CD14-positive monocyte (primary cell): Measurements from ENCODE around the gene CABLES2. TPM values are rescaled to one million over a fixed set of nuclear protein-coding genes. Genes with fewer than 3 reads are reported as not detected.

Experiments used
- DNase-seq, 3 donors: peaks; one replicate each; pipeline ENCODE4 v3.0.0-alpha.2; 2011 to 2022
- H2AFZ ChIP-seq: 2 replicates; pipeline ENCODE4 v1.6.0; 2012; ENCODE audit warnings: mild to moderate bottlenecking, low read depth, low read length, inconsistent platforms; ENCODE audit not compliant: insufficient read depth, poor library complexity, severe bottlenecking
- H3K27ac ChIP-seq, 2 donors: 1 replicate in 1 of 2; 2 replicates in 1 of 2; pipeline ENCODE4 v1.5.1; 2012 to 2013; ENCODE audit warnings: low read length in 2 of 2, control low read depth in 1 of 2, inconsistent platforms in 1 of 2, low read depth in 1 of 2, mild to moderate bottlenecking in 1 of 2
- H3K27me3 ChIP-seq, 2 donors: one replicate each; pipeline versions ENCODE4 v1.6.0 to v1.6.1; 2011 to 2013; ENCODE audit warnings: low read length in 2 of 2; ENCODE audit not compliant: control insufficient read depth in 2 of 2, insufficient read depth in 2 of 2
- H3K36me3 ChIP-seq, 2 donors: replicated peaks in 1 of 2; 1 replicate in 1 of 2; 2 replicates in 1 of 2; pipeline versions ENCODE4 v1.5.1 to v1.6.1; 2012 to 2013; ENCODE audit warnings: low read length in 2 of 2, control low read depth in 1 of 2, inconsistent platforms in 1 of 2, mild to moderate bottlenecking in 1 of 2; ENCODE audit not compliant: insufficient read depth in 2 of 2, control insufficient read depth in 1 of 2
- H3K4me1 ChIP-seq, 2 donors: 1 replicate in 1 of 2; 2 replicates in 1 of 2; pipeline versions ENCODE4 v1.5.1 to v1.6.1; 2012 to 2013; ENCODE audit warnings: low read length in 2 of 2, control low read depth in 1 of 2, inconsistent platforms in 1 of 2, mild to moderate bottlenecking in 1 of 2, moderate library complexity in 1 of 2; ENCODE audit not compliant: insufficient read depth in 2 of 2, control insufficient read depth in 1 of 2
- H3K4me2 ChIP-seq: replicated peaks from 2 replicates; pipeline ENCODE3; 2012; ENCODE audit warnings: low read length, moderate library complexity, mild to moderate bottlenecking; ENCODE audit not compliant: poor library complexity, severe bottlenecking; ENCODE audit errors: extremely low read depth
- H3K4me3 ChIP-seq, 3 experiments: fragments of 200-600 bp in 1 of 3; sonication (generic) in 1 of 3; replicated peaks in 1 of 3; 1 replicate in 2 of 3; 2 replicates in 1 of 3; pipeline ENCODE4 v1.5.1; 2011 to 2013; ENCODE audit warnings: low read length in 3 of 3, mild to moderate bottlenecking in 3 of 3, control low read depth in 2 of 3, low read depth in 2 of 3, inconsistent platforms in 1 of 3, moderate library complexity in 1 of 3
- H3K79me2 ChIP-seq: 2 replicates; pipeline ENCODE4 v1.6.0; 2012; ENCODE audit warnings: mild to moderate bottlenecking, control low read depth, inconsistent platforms, low read length, moderate library complexity; ENCODE audit not compliant: insufficient read depth
- H3K9ac ChIP-seq: 2 replicates; pipeline ENCODE4 v1.6.0; 2017; ENCODE audit warnings: low read length, mild to moderate bottlenecking; ENCODE audit not compliant: insufficient read depth, poor library complexity, severe bottlenecking
- H3K9me3 ChIP-seq, 2 donors: replicated peaks in 1 of 2; 1 replicate in 1 of 2; 2 replicates in 1 of 2; pipeline versions ENCODE4 v1.5.1 to v1.6.1; 2012 to 2013; ENCODE audit warnings: low read length in 2 of 2, control low read depth in 1 of 2; ENCODE audit not compliant: control insufficient read depth in 1 of 2, insufficient read depth in 1 of 2
- H4K20me1 ChIP-seq: 2 replicates; pipeline ENCODE4 v1.6.0; 2012; ENCODE audit warnings: mild to moderate bottlenecking, low read length, control low read depth, moderate library complexity; ENCODE audit not compliant: insufficient read depth
- H3K27ac Mint-ChIP-seq, 7 donors: one replicate each; pipeline ENCODE4 v1.8.0; 2020; ENCODE audit warnings: mild to moderate bottlenecking in 7 of 7, mixed read lengths in 7 of 7, moderate library complexity in 6 of 7, inconsistent platforms in 2 of 7
- H3K27me3 Mint-ChIP-seq, 3 donors: one replicate each; pipeline ENCODE4 v1.8.0; 2021 to 2022; ENCODE audit warnings: low read depth in 3 of 3, mild to moderate bottlenecking in 3 of 3, mixed read lengths in 3 of 3, moderate library complexity in 3 of 3, inconsistent platforms in 1 of 3
- H3K36me3 Mint-ChIP-seq, 2 donors: one replicate each; pipeline ENCODE4 v1.8.0; 2020; ENCODE audit warnings: mixed read lengths in 2 of 2, inconsistent platforms in 1 of 2, mild to moderate bottlenecking in 1 of 2
- H3K4me1 Mint-ChIP-seq: one replicate; pipeline ENCODE4 v1.8.0; 2020; ENCODE audit warnings: mild to moderate bottlenecking, mixed read lengths
- H3K4me3 Mint-ChIP-seq, 2 donors: one replicate each; pipeline ENCODE4 v1.8.0; 2020; ENCODE audit warnings: mild to moderate bottlenecking in 2 of 2, mixed read lengths in 2 of 2, moderate library complexity in 1 of 2
- H3K9me3 Mint-ChIP-seq, 7 donors: one replicate each; pipeline ENCODE4 v1.8.0; 2020 to 2022; ENCODE audit warnings: mixed read lengths in 7 of 7, mild to moderate bottlenecking in 6 of 7, moderate library complexity in 6 of 7, inconsistent platforms in 2 of 7
- CTCF ChIP-seq: fragments of 200-600 bp; IDR thresholded peaks from one replicate; pipeline ENCODE4 v1.8.0; 2022; ENCODE audit warnings: antibody characterized with exemption, mild to moderate bottlenecking
- WGBS: methylation state at CpG from one replicate; pipeline ENCODE4 v1.1.5; 2013; ENCODE audit warnings: missing lambda C conversion rate; ENCODE audit not compliant: insufficient coverage; 5-methylcytosine and 5-hydroxymethylcytosine counted together
- intact Hi-C, 2 donors: fragments of 100-400 bp; cut with micrococcal nuclease; formaldehyde crosslinking; loops; one replicate each; pipeline versions ENCODE4 v1.15.0 to v1.15.1; 2023
- polyA plus RNA-seq, 3 donors: library from polyadenylated mRNA; depleted of rRNA in 1 of 3; unstranded in 2 of 3; stranded (reverse) in 1 of 3; fragments of 300-500 nt in 2 of 3; fragments of >200 nt in 1 of 3; fragmentation: Illumina TruSeq in 2 of 3; gene quantifications; 1 replicate in 2 of 3; 2 replicates in 1 of 3; pipeline ENCODE4 v1.2.3, GENCODE V29; 2012 to 2021

Gene CABLES2
- polyA plus RNA-seq, 3 donors = 0.60 to 4.0 (median 0.61) TPM

GRCh38 chr20:62421716-62421990 is 14.6 kb upstream of the CABLES2 start:
- Histone ChIP-seq H3K4me2 (no peak overlapping the region), H3K4me3 (no peak overlapping the region), H3K79me2 (no peaks in the 10 kb centered on the region), H3K27me3 (no peaks in the 10 kb centered on the region), H2AFZ (no peak overlapping the region), H3K36me3 (no peaks in the 10 kb centered on the region), H3K4me1 (no peaks in the 10 kb centered on the region), H3K9ac (no peak overlapping the region), H4K20me1 (no peaks in the 10 kb centered on the region), H3K9me3 (peaks cover 0 to 5% of the 10 kb centered on the region in 2 donors), H3K27ac (no peak overlapping the region)
- intact Hi-C loops = no loop called here
- Mint-ChIP-seq H3K27ac (peak overlapping the region in 1 of 7 donors; percentile 18), H3K4me1 (no peaks in the 10 kb centered on the region), H3K4me3 (no peak overlapping the region), H3K9me3 (peaks cover 0 to 5% (median 0%) of the 10 kb centered on the region in 7 donors), H3K36me3 (no peaks in the 10 kb centered on the region), H3K27me3 (peaks cover 2 to 11% (median 4%) of the 10 kb centered on the region in 3 donors)
- WGBS = 80% methylated on average over 5 of the region's 6 CpGs
- DNase-seq = no peak
- TF ChIP-seq CTCF = no peak

- H3K4me1 ChIP-seq = no peaks in the 10 kb centered on the region
- H4K20me1 ChIP-seq = no peaks in the 10 kb centered on the region
- no peak overlapping the region for H2AFZ ChIP-seq
- H3K4me1 Mint-ChIP-seq = no peaks in the 10 kb centered on the region
- 88% methylated on average over 23 of the region's 24 CpGs for WGBS
- no peaks in the 10 kb centered on the region for H3K79me2 ChIP-seq
- no peak overlapping the region for H3K4me3 ChIP-seq
- no peak for DNase-seq
- H3K4me3 Mint-ChIP-seq = no peak overlapping the region
- no peaks in the 10 kb centered on the region for H3K27me3 ChIP-seq
- H3K9me3 Mint-ChIP-seq = peaks cover 0 to 5% (median 0%) of the 10 kb centered on the region in 7 donors
- no peak for TF ChIP-seq CTCF
- intact Hi-C loops = no loop called here
- H3K9ac ChIP-seq = no peak overlapping the region
- H3K9me3 ChIP-seq = peaks cover 0 to 5% of the 10 kb centered on the region in 2 donors
- H3K27ac Mint-ChIP-seq = no peak overlapping the region
- H3K4me2 ChIP-seq = no peak overlapping the region
- H3K36me3 Mint-ChIP-seq = no peaks in the 10 kb centered on the region
- H3K36me3 ChIP-seq = no peaks in the 10 kb centered on the region
- no peak overlapping the region for H3K27ac ChIP-seq
- H3K27me3 Mint-ChIP-seq = peaks cover 2 to 11% (median 4%) of the 10 kb centered on the region in 3 donors
These were observed 14.0 kb upstream of the CABLES2 start for GRCh38 chr20:62420846-62421715.
